Fibroblast of peridontal ligament (primary cell): Measurements from ENCODE around the gene CSDE1.

Source experiments
- DNase-seq: peaks from one replicate; pipeline ENCODE4 v3.0.0-alpha.2; 2010; ENCODE audit errors: extremely low read depth

CSDE1 gene

GRCh38 chr1:114749835-114750234, 7.9 kb downstream of the CSDE1 start:
- no peak for DNase-seq

GRCh38 chr1:114746450-114747121, 11.2 kb downstream of the CSDE1 start:
- DNase-seq = no peak

DNA sequence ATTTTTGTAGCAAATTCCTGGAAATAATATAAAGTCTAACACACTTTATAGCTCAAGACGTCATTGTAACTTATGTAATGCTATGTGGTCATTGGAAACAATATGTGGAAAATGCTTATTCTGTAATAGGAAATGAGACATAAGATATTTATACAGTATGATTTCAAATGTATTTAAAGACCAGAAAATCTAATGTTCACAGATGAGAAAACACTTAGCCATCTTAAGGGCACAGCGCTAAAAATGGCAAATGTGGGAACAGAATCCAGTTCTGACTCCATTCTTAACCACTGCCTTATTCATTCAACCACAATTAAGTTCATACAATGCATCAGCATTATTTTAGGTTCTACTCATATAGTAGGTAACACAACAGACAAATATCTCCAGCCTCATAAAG, 12.5 kb downstream of the CSDE1 start:
- peak; percentile 40 for DNase-seq

DNA sequence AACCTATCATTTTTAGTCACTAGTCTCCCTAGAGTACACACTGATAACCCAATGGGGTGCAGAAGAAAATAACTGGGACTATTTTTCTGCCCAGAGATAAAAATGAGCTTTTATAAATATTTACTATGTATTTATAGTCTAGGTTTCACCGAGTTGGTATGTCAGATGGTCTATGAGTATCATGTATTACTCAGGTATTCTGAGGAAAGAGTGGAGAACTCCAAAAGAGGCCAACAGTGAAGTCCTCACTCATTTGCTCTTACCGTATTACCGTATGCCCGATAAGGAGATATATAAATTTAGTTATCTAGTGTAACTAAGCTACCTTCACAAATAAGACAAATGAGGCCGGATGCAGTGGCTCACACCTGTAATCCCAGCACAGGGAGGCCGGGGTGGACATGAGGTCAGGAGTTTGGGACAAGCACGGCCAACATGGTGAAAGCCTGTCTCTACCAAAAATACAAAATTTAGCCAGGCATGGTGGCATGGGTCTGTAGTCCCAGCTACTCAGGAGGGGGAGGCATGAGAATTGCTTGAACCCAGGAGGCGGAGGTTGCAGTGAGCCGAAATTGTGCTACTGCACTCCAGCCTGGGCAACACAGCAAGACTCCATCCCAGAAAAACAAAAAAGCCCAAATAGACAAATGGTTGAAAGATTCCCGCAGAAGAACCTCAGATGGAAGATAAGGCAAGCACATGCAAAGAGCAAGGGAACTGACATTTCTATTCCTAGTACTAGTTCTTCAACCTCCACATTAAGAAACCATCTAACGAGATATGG, 15.6 kb downstream of the CSDE1 start:
- DNase-seq = no peak

DNA sequence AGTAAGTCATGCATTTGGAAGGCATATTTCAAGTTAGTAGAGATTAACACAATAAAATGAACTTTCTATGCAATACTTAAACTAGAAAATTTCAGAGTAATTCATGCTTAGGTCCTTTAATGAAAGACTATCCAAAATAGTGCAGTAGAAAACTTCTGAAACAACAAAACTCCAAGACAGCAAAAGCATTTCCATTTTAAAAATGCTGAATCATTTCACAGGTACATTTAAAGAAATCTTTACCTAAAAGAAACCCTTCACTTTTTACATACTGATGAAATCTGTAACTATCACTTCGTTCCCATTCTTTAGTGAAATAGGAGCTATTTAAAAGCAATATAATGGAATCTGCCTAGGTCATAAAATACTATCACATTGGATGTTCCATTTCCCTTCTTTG, 17.5 kb downstream of the CSDE1 start:
- DNase-seq = no peak

DNA sequence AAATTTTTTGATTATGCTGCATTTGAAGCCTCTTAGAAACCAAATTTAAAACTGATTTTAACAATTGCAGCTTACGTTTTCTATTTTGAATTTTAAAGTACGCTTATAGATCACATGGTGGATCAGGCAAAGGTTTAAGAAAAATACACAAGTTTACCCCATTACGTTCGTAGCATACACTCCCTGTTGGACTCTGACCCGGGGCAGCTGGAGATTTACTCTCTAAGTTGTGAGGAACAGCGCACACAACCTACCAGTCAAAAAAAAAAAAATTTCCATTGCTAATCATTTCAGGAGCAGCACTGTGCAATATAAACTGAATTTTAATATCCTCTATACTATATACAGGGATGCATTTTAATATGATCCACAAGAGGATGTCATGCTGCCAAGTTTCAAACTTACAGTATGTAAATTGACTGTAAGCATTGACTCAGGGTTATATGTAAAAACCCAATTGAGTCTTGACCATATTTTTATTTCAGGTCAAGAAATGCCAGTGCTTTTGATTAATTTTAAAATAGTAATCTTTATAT, 20.4 kb downstream of the CSDE1 start:
- DNase-seq = no peak

DNA sequence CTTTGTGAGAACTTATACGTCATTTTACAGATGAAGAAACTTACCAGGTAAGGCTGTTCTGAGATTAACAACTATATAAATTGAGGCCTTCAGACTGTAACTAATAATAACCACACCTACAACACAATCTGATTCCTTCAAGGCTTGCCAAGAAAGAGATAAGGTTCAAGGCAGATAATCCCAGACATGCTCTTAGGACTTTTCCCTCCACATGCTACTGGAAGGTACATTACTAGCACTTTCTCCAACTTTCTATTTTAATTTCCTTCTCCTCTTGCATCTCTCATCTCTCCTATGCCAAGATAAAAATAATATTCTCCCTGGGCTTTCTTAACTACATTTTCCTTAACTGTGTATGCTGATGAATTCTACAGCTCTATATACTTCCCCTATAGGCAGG, 22.3 kb downstream of the CSDE1 start:
- DNase-seq = no peak

DNA sequence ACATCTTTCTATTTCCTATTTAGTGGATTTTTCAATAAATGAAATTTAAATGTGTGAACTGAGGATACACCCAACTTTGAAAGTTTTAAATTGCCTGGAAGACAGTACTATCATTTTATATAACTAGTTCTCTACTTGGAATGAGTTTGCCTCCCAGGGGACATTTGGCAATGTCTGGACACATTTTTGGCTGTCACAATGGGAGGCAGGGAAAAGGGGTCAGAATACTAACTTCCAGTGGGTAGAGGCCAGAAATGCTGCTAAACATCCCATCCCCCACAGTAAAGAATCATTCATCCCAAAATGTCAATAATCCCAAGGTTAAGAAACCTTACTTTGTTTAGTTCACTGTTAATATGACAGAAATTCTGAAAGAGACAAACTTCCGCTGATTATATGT, 28.0 kb downstream of the CSDE1 start:
- no peak for DNase-seq

DNA sequence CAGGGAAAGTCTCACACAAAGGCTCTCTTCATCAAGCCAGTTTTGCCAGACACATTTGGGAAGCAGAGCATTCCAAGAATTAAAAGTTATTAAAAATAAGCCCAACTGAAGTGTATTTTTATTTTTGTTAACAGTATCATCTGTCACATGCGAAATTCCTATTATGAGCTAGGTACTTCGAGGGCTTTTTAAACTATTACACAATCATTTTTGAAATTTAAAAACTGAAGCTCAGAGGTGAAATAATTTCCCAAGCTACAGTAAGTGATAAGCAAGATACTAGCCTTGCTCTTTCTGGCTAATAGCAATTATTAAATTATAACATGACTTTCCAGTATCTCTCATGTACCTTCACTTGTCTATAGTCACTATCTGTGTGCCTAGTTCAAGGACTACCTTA, 29.2 kb downstream of the CSDE1 start:
- DNase-seq = no peak

GRCh38 chr1:114725230-114725629, 32.6 kb downstream of the CSDE1 start:
- no peak for DNase-seq

GRCh38 chr1:114723915-114724314, 33.9 kb downstream of the CSDE1 start:
- no peak for DNase-seq

DNA sequence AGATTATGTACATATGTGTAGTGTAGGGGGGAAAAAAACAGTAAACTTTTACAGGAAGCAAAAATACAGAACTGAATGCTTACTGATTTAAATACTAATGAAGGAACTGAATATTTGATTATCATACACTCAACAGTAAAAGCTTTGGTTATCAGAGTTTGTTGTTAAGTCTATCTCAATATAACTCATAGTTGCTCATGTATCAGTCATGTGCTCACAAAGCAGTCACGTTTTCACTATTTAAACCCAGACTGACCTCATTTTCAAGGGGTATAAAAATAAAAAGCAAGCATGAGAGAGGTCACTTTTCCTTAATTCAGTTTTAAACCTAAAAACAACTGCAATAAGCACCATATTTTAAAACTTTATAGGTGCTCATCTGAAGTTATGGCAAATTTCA, 34.3 kb downstream of the CSDE1 start:
- no peak for DNase-seq

DNA sequence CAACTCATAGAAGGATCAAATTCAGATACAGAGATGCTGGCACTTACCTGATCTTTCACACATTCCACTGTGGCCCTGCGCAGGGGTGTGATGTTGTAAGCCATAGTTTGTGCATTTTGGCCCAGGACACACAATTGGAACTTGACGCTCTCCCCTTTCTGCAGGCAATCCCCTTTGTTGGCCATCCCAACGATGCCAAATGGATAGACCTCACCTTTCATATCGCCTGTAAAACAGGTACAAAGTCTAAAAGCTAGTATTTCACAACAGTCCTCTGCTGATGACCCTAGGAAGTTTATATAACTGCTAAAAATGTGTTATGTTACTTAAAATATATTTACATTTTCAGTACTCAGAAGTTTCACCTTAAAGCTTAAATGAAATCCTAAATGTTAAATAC, 37.3 kb downstream of the CSDE1 start:
- DNase-seq = no peak

DNA sequence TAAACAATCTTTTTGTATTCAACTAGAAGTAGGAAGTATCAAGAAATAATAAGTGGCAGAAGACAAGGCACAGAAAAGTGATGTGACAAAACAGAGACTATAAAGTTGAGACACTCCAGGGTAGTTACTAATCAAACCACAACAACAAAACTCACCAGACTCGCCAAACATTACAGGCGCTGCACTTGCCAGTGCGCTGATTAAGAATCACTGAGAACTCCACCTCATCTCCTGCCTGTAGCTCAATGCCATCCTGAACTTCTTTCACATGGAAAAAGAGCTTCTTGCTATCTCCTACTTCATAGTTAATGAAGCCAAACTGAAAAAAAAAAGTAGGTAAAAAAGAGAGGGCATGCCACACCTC, 38.4 kb downstream of the CSDE1 start:
- peak; percentile 10 for DNase-seq

DNA sequence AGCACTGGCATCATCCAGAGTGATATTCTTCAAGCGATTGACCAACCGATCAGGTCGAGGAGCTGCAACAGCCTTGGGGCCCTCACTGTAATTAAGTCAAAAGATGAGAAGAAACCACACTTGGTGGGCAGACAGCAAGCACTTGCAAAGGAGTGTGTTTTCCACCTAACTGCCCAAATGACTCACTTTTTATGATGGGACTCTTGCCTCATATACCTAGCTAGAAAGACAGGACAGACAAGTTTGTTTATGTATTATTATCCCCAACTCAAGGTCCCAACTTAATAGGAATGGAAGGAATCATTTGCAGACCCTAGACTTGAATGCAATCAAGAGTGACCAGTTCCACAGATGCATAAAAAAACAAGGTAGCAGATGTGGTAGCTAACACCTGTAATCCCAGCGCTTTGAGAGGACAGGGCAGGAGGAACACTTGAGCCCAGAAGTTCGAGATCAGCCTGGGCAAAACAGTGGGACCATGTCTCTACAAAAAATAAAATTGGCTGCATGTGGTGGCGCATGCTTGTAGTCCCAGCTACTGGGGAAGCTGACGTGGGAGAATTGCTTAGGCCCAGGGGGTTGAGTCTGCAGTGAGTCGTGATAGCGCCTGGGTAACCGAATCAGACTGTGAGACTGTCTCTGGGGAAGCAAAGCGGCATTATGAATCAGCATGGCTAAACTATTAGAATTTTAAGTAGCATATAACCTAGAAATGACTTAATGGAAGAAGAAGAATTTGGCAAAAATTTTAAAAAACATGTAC, 38.9 kb downstream of the CSDE1 start:
- DNase-seq = peak; percentile 50

DNA sequence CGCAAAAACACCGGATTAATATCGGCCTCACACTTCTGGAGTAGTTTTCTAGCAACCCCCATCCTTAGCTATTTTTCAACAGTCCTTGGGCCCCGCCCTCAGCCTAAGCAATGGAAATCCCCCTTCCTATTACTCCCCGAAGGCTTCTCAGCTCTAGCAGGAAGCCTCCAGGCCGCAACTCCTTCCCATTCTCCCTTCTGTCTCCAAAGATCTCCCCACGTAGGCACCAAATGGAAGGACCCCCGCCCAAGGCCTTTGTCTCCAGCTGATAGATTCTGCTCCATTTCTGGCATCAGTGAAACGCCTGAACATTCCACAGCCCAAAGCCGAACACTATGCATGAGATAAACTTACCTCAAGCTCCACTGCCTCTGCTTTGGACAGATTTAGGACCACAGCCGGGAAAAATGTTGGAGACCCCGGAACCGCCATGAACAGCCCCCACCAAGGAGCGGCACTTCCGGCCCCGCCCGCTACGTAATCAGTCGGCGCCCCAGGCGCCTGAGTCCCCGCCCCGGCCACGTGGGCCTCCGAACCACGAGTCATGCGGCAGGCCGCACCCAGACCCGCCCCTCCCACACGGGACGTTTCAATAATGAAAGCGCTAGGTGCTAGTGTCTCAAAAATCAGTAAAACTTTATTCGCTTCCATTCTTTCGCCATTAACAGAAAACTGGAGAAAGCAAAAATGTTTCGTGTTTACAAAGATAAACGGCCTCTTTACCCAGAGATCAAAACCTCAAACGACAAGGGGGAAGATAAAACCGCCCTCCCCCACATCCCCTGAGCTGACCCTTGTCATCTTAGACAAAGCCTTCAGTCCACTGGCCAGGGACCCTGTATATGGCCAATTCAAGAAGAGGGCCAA, 41.2 kb downstream of the CSDE1 start, which contains the start of gene NRAS:
TSS of gene NRAS (minus strand) at position 468 of the 867 bp plus-strand sequence. CDS start 611 bp downstream, outside the sequence.
- peak; percentile 89 for DNase-seq

- no peak for DNase-seq
Observed at GRCh38 chr1:114715952-114716303, 41.9 kb downstream of the CSDE1 start.

DNA sequence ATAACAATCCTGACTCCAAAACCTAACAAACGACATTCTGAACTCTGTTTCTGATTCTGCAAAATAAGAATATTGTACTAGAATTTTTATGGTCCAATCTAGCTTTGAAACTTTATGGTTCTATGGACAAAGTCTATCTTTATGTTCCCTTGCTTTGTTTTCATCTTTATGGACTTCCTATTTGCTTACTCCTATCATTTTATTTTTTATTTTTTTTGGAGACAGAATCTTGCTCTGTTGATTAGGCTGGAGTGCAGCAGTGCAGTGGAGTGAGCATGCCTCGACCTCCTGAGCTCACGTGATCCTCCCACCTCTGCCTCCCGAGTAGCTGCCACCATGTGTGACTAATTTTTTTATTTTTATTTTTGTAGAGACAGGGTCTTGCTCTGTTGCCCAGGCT, 44.8 kb downstream of the CSDE1 start:
- DNase-seq = no peak

DNA sequence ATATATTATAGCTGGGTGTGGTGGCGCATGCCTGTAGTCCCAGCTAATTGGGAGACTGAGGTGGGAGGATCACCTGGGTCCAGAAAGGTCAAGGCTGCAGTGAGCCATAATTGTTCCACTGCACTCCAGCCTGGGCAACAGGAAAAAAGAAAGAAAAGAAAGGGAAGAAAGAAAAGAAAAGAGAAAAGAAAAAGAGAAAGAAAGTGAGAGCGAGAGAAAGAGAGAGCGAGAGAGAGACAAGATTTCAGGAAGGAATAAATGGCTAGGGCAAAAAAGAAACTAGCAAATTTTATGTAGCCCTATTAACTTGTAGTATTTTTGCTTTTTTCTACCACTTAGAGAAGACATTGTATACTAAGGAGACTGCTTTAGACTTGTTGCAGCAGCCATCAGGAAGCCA, 47.4 kb downstream of the CSDE1 start:
- no peak for DNase-seq

DNA sequence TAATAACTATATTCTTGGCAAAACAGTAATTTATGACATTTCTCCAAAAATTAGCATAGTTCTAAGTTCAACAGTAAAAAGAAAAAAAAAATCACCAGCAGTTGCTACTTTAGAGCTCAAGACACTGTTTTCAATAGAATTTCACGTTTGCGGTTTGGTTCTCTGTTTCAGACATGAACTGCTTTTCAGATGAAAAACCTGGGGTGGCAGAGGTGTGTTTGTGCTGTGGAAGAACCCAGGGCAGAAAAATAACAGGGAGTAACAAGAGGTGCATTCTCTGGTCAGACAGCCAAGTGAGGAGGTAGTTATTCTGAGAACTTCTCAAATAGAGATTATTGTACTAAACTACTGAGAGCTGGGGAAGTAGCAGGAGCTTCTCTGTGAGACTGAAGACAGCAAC, 50.2 kb downstream of the CSDE1 start:
- no peak for DNase-seq

DNA sequence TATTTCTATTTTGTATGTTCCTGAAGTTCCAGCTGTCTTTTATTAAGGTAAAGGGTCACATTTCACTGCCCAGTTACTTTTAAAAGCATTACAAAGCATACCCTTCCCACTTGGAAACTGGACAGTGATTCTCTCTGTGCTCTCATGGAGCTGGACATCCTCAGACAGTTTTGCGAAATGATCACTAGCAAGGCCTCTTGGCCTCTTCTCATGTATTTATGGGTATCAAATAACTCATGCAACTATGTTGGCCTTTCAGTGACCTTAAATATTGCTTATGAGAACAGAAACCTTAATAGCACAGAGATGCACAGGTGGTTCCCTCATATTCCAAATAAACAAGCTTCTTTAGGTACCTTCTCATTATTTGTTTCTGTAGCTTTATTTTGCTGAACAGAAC, 54.5 kb downstream of the CSDE1 start:
- DNase-seq = peak; percentile 47

DNA sequence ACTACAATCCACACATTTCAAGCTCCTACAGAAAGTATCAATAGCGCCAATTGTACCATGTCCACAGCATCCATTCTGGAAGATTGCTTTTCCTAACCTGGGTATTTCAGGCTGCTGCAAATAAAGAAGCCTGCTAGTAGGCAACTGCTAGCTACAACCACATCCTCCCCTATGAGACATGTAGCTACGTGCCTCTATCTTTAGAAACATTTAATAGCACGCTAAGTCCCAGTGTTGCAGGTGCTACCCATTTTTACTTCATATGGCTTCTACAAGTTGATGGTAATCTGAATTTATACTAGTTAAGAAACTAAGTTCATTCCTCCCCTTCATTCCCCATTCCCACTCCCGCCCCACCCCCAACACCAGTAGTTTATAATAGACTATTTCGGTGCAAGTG, 55.0 kb downstream of the CSDE1 start:
- DNase-seq = no peak
